ENCODE results near the gene NCAM2. TPM values are rescaled to one million over a fixed set of nuclear protein-coding genes. Genes with fewer than 3 reads are reported as not detected.

The NCAM2 gene
- polyA plus RNA-seq, 1 experiment: 0.83 TPM

GRCh38 chr21:21019681-21020080, 21.5 kb downstream of the NCAM2 start:
- no peaks in the 10 kb centered on the region for H3K27me3 ChIP-seq (ENCODE audit: control insufficient read depth, insufficient read depth, low read length)
- DNase-seq (ENCODE audit: low read depth): no peak
- CTCF ChIA-PET: no interaction called here
- POLR2A ChIA-PET: no interaction called here
- no peaks in the 10 kb centered on the region for H3K36me3 ChIP-seq (ENCODE audit: control insufficient read depth, insufficient read depth, low read length)
- H3K4me3 ChIP-seq (ENCODE audit: low read depth, low read length): no peak overlapping the region
- no peak for TF ChIP-seq CTCF (IDR thresholded peaks at IDR 0.05; ENCODE audit: insufficient read depth, low read depth, low read length)

- Histone ChIP-seq H3K27me3 (ENCODE audit: control insufficient read depth, insufficient read depth, low read length) (no peaks in the 10 kb centered on the region), H3K4me3 (ENCODE audit: low read depth, low read length) (no peak overlapping the region), H3K36me3 (ENCODE audit: control insufficient read depth, insufficient read depth, low read length) (no peaks in the 10 kb centered on the region)
- DNase-seq (ENCODE audit: low read depth): no peak
- POLR2A ChIA-PET: no interaction called here
- TF ChIP-seq CTCF (IDR thresholded peaks at IDR 0.05; ENCODE audit: insufficient read depth, low read depth, low read length): no peak
- CTCF ChIA-PET: no interaction called here
Measured at GRCh38 chr21:21025742-21026141, 27.5 kb downstream of the NCAM2 start.

- ChIA-PET CTCF (no interaction called here), POLR2A (no interaction called here)
- no peak for TF ChIP-seq CTCF (IDR thresholded peaks at IDR 0.05; ENCODE audit: insufficient read depth, low read depth, low read length)
- Histone ChIP-seq H3K36me3 (ENCODE audit: control insufficient read depth, insufficient read depth, low read length) (no peaks in the 10 kb centered on the region), H3K4me3 (ENCODE audit: low read depth, low read length) (no peak overlapping the region), H3K27me3 (ENCODE audit: control insufficient read depth, insufficient read depth, low read length) (no peaks in the 10 kb centered on the region)
- no peak for DNase-seq (ENCODE audit: low read depth)
Measured at GRCh38 chr21:21028275-21028820, 30.1 kb downstream of the NCAM2 start.

- POLR2A ChIA-PET: no interaction called here
- H3K27me3 ChIP-seq (ENCODE audit: control insufficient read depth, insufficient read depth, low read length): no peaks in the 10 kb centered on the region
- no peaks in the 10 kb centered on the region for H3K36me3 ChIP-seq (ENCODE audit: control insufficient read depth, insufficient read depth, low read length)
- no peak for DNase-seq (ENCODE audit: low read depth)
- no peak for TF ChIP-seq CTCF (IDR thresholded peaks at IDR 0.05; ENCODE audit: insufficient read depth, low read depth, low read length)
- H3K4me3 ChIP-seq (ENCODE audit: low read depth, low read length): no peak overlapping the region
- CTCF ChIA-PET: no interaction called here
Measured at GRCh38 chr21:21029164-21029563, 31.0 kb downstream of the NCAM2 start.

- Histone ChIP-seq H3K27me3 (ENCODE audit: control insufficient read depth, insufficient read depth, low read length) (no peaks in the 10 kb centered on the region), H3K4me3 (ENCODE audit: low read depth, low read length) (no peak overlapping the region), H3K36me3 (ENCODE audit: control insufficient read depth, insufficient read depth, low read length) (no peaks in the 10 kb centered on the region)
- ChIA-PET CTCF (no interaction called here), POLR2A (no interaction called here)
- no peak for TF ChIP-seq CTCF (IDR thresholded peaks at IDR 0.05; ENCODE audit: insufficient read depth, low read depth, low read length)
- no peak for DNase-seq (ENCODE audit: low read depth)
Measured at GRCh38 chr21:21030311-21030710, 32.1 kb downstream of the NCAM2 start.
